Tibial nerve (tissue), 3 donors: ENCODE measurements around the gene TFDP2.

ENCODE experiments used
- POLR2A ChIP-seq, 2 donors: fragments of 450-650 bp; IDR thresholded peaks; one replicate each; pipeline ENCODE4 v1.6.1; 2017; ENCODE audit warnings: antibody characterized with exemption in 2 of 2, mild to moderate bottlenecking in 2 of 2, moderate library complexity in 2 of 2
- TF ChIP-seq, protein P1 (sequence below), 5 experiments: fragments of 200-600 bp in 3 of 5; fragments of 450-650 bp in 2 of 5; sonication (generic) in 3 of 5; IDR thresholded peaks; one replicate each; pipeline ENCODE4 v1.5.1; 2016 to 2019; ENCODE audit warnings: antibody characterized with exemption in 5 of 5, mild to moderate bottlenecking in 3 of 5, moderate library complexity in 2 of 5

DNA sequence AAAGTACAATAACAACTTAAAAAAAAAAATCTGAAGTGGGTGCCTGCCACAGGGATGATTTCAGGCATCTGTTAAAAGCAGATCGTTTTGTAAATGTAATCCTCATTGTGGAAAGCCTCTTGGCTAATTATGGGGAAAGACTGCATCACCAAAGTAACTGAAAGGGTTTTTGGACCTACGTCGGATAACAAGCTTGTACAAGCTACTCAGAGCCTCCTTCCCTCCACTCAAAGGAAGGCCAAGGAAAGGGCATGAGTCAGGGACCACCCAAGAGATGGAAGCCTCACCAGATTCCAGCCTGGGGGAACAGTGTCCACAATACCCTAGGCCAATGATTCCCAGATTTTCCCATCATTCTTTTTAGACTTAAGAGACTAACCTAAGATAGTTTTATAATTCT, 188.6 kb downstream of the TFDP2 start:
- TF ChIP-seq, protein P1, sequence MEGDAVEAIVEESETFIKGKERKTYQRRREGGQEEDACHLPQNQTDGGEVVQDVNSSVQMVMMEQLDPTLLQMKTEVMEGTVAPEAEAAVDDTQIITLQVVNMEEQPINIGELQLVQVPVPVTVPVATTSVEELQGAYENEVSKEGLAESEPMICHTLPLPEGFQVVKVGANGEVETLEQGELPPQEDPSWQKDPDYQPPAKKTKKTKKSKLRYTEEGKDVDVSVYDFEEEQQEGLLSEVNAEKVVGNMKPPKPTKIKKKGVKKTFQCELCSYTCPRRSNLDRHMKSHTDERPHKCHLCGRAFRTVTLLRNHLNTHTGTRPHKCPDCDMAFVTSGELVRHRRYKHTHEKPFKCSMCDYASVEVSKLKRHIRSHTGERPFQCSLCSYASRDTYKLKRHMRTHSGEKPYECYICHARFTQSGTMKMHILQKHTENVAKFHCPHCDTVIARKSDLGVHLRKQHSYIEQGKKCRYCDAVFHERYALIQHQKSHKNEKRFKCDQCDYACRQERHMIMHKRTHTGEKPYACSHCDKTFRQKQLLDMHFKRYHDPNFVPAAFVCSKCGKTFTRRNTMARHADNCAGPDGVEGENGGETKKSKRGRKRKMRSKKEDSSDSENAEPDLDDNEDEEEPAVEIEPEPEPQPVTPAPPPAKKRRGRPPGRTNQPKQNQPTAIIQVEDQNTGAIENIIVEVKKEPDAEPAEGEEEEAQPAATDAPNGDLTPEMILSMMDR (IDR thresholded peaks at IDR 0.05) = no peak
- no peak for TF ChIP-seq POLR2A (IDR thresholded peaks at IDR 0.05)
